Ovary (tissue), 3 donors: Measurements from ENCODE around the gene MRM2.

Source experiments
- CTCF ChIP-seq, 3 donors: fragments of 450-650 bp in 2 of 3; fragments of 200-600 bp in 1 of 3; IDR thresholded peaks; one replicate each; pipeline versions ENCODE4 v1.5.1 to v1.8.0; 2016 to 2022; ENCODE audit warnings: antibody characterized with exemption in 3 of 3, mild to moderate bottlenecking in 1 of 3
- POLR2A ChIP-seq: fragments of 450-650 bp; IDR thresholded peaks from one replicate; pipeline ENCODE4 v1.6.1; 2017; ENCODE audit warnings: antibody characterized with exemption, mild to moderate bottlenecking, moderate library complexity
- donor health status: DM: no; HTN: no; CAD: no.

GRCh38 chr7:2209961-2210323 lies 32.1 kb downstream of the MRM2 start:
- TF ChIP-seq POLR2A, result no peak
- no peak for TF ChIP-seq CTCF (IDR thresholded peaks at IDR 0.05)
